Measurements from ENCODE around the gene PRDX5. TPM values are rescaled to one million over a fixed set of nuclear protein-coding genes. Genes with fewer than 3 reads are reported as not detected.
A peak's percentile ranks its signal among the peaks of the same experiment; 100 is the strongest.

Gene PRDX5
- total and polyA plus RNA-seq, 9 of the 15 experiments (the other 6 are each of a cell fraction or from before 2014, with no cell fraction given), result 40.8 to 327 (median 204) TPM

- TF ChIP-seq FOXA1 (IDR thresholded peaks at IDR 0.05; ENCODE audit: borderline replicate concordance) (no peak), CXXC5 (CRISPR knock-in tag; IDR thresholded peaks at IDR 0.05) (peak; percentile 67), GTF3C2 (IDR thresholded peaks at IDR 0.05; ENCODE audit: borderline replicate concordance, extremely low read depth, insufficient read length) (no peak), ELF1 (tag; IDR thresholded peaks at IDR 0.05) (peak; percentile 83), TFAM (CRISPR knock-in tag; conservative IDR thresholded peaks at IDR 0.05) (no peak), MGA (IDR thresholded peaks at IDR 0.05) (no peak), FOXK1 (CRISPR knock-in tag; IDR thresholded peaks at IDR 0.05; ENCODE audit: borderline replicate concordance) (0 out of 2 replicates have a peak, but pooled peaks have one; percentile 56), SUPT5H (IDR thresholded peaks at IDR 0.05) (peak; percentile 36; the same call in 1 of the 2 replicates), TCF15 (CRISPR knock-in tag; IDR thresholded peaks at IDR 0.05) (no peak), ZNF717 (CRISPR knock-in tag; IDR thresholded peaks at IDR 0.05) (no peak), ARID1B (IDR thresholded peaks at IDR 0.05) (peak; percentile 75), TEAD1 (CRISPR knock-in tag; IDR thresholded peaks at IDR 0.05) (no peak)
These were observed 37.4 kb downstream of the PRDX5 start (continued) for GRCh38 chr11:64355078-64355940.
